Heart left ventricle (tissue), 16 donors: Measurements from ENCODE around the gene IL4R. TPM values are rescaled to one million over a fixed set of nuclear protein-coding genes. Genes with fewer than 3 reads are reported as not detected.

Source experiments
- ATAC-seq, 4 donors: fragments of 200-7000 bp; cut with Tn5 transposase; one replicate each; pipeline ENCODE4 v1.9.1; 2020 to 2022; ENCODE audit warnings: moderate library complexity in 4 of 4, mild to moderate bottlenecking in 3 of 4, moderate number of reproducible peaks in 1 of 4
- DNase-seq, 5 donors: peaks; one replicate each; pipeline ENCODE4 v3.0.0-alpha.2; 2020
- H3K27ac ChIP-seq, 12 donors: fragments of 200-600 bp; sonication (generic) in 4 of 12; one replicate each; pipeline versions ENCODE4 v1.5.0 to v1.8.0; 2016 to 2022; ENCODE audit warnings: mild to moderate bottlenecking in 2 of 12
- H3K27me3 ChIP-seq, 9 donors: fragments of 200-600 bp; sonication (generic) in 2 of 9; one replicate each; pipeline versions ENCODE4 v1.5.1 to v1.8.0; 2016 to 2022; ENCODE audit warnings: mild to moderate bottlenecking in 3 of 9
- H3K36me3 ChIP-seq, 9 donors: fragments of 200-600 bp; sonication (generic) in 2 of 9; one replicate each; pipeline versions ENCODE4 v1.5.0 to v1.8.0; 2018 to 2022; ENCODE audit warnings: mild to moderate bottlenecking in 2 of 9
- H3K4me1 ChIP-seq, 12 donors: fragments of 200-600 bp; sonication (generic) in 4 of 12; one replicate each; pipeline versions ENCODE4 v1.5.0 to v1.8.0; 2016 to 2022; ENCODE audit warnings: mild to moderate bottlenecking in 3 of 12
- H3K4me3 ChIP-seq, 12 donors: fragments of 200-600 bp; sonication (generic) in 4 of 12; one replicate each; pipeline versions ENCODE4 v1.5.0 to v1.8.0; 2017 to 2022; ENCODE audit warnings: mild to moderate bottlenecking in 9 of 12, moderate library complexity in 4 of 12
- H3K9me3 ChIP-seq, 12 donors: fragments of 200-600 bp; sonication (generic) in 4 of 12; one replicate each; pipeline versions ENCODE4 v1.5.0 to v1.8.0; 2016 to 2022; ENCODE audit warnings: mild to moderate bottlenecking in 1 of 12
- POLR2A ChIP-seq, 2 donors: fragments of 450-650 bp; IDR thresholded peaks; one replicate each; pipeline ENCODE4 v1.6.1; 2017; ENCODE audit warnings: antibody characterized with exemption in 2 of 2, mild to moderate bottlenecking in 2 of 2, moderate library complexity in 2 of 2
- WGBS, 4 donors: extraction: QIAGEN DNeasy Blood & Tissue Kit in 2 of 4; methylation state at CpG; one replicate each; pipeline versions ENCODE4 v1.1.5 to v1.1.7; 2013 to 2018; 5-methylcytosine and 5-hydroxymethylcytosine counted together
- intact Hi-C, 10 donors: fragments of 100-400 bp; cut with DNase I; formaldehyde crosslinking; loops; one replicate each; pipeline versions ENCODE4 v1.11.1 to v1.14.2; 2022
- polyA plus RNA-seq, 2 donors: library from polyadenylated mRNA; stranded (reverse); fragments of 200-250 nt; gene quantifications; one replicate each; pipeline ENCODE4 v1.2.3, GENCODE V29; 2013
- total RNA-seq, 9 donors: library from RNA; depleted of rRNA in 2 of 9; stranded (reverse); fragments of >200 nt in 2 of 9; fragmentation: NEBNext Ultra II Directional in 3 of 9; extraction: Animal tissue kit (Norgen Biotek cat#: 25700) in 3 of 9; gene quantifications; one replicate each; pipeline versions ENCODE4 v1.1.0 to v1.2.4, GENCODE V29; 2016 to 2023
- TF ChIP-seq, protein P1 (sequence below), 12 donors: fragments of 200-600 bp; sonication (generic) in 4 of 12; IDR thresholded peaks; one replicate each; pipeline versions ENCODE4 v1.5.0 to v1.8.0; 2018 to 2022; ENCODE audit warnings: antibody characterized with exemption in 12 of 12, mild to moderate bottlenecking in 5 of 12
- donor health status: ischemic (EF 13 %, LVEDD 7.1; RV severe dilation, severe dysfunction).
- donor health status: healthy with polysubstance abuse.
- donor health status: DM: no; HTN: yes; CAD: no.
- donor health status: DM: no; HTN: no; CAD: no.
- donor health status: ischemic (EF 25% LVEDD 6.9; RV normal size, moderate dysfunction).
- donor health status: ischemic (EF 25% LVEDD 5.7; RV mildly dilated, moderate dysfunction).
- donor health status: healthy.
- donor health status: DM: yes; HTN: yes; CAD: no.
- donor health status: ischemic (EF 35%, LVEDD 5.7; RV mildly dilated, moderate dysfunction).
- donor health status: nonischemic (EF 11% LVEDD 7.7; RV severe dilation, severe dysfunction).
- donor health status: DM: yes; HTN: yes; CAD: no.
- donor health status: PGD.
- donor health status: ischemic (EF 29% LVEDD 5.4; RV normal size, mild dysfunction).
- donor health status: nonischemic (EF 23%, LVEDD 6.1; RV moderate dilation, normal function).

IL4R gene
- total and polyA plus RNA-seq, 11 donors = 5.8 to 47.4 (median 8.2) TPM

DNA sequence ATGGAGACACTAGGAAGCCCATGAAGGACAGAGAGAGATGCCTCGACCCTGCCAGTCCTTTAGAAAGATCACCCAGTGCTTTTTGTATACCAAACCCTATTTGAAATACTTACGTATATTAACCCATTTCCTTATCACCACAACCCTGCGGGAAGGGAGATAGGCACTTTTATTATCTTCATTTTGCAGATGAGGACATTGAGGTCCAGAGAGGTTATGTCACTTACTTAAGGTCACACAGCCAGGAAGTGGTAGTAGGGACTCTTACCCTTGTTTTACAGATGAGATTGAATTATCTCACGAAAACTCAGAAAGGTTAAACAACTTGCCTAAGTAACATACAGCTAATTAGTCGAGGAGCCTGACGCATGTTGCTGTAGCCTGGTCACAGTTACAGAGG, 38.2 kb downstream of the IL4R start:
- no peak overlapping the region for H3K27ac ChIP-seq
- DNase-seq (no peak), ATAC-seq (no peak)
- peaks cover 0 to 9% (median 0%) of the 10 kb centered on the region in 12 donors for H3K9me3 ChIP-seq
- TF ChIP-seq, protein P1, sequence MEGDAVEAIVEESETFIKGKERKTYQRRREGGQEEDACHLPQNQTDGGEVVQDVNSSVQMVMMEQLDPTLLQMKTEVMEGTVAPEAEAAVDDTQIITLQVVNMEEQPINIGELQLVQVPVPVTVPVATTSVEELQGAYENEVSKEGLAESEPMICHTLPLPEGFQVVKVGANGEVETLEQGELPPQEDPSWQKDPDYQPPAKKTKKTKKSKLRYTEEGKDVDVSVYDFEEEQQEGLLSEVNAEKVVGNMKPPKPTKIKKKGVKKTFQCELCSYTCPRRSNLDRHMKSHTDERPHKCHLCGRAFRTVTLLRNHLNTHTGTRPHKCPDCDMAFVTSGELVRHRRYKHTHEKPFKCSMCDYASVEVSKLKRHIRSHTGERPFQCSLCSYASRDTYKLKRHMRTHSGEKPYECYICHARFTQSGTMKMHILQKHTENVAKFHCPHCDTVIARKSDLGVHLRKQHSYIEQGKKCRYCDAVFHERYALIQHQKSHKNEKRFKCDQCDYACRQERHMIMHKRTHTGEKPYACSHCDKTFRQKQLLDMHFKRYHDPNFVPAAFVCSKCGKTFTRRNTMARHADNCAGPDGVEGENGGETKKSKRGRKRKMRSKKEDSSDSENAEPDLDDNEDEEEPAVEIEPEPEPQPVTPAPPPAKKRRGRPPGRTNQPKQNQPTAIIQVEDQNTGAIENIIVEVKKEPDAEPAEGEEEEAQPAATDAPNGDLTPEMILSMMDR (IDR thresholded peaks at IDR 0.05) = no peak
- TF ChIP-seq POLR2A (IDR thresholded peaks at IDR 0.05) = no peak
- peaks cover 0 to 11% (median 0%) of the 10 kb centered on the region in 12 donors for H3K4me1 ChIP-seq
- intact Hi-C loops = no loop called here
- 86 to 93% (median 90%) methylated on average over 6 of the region's 6 CpGs for WGBS, 4 donors
- no peaks in the 10 kb centered on the region for H3K27me3 ChIP-seq
- H3K4me3 ChIP-seq = no peak overlapping the region
- H3K36me3 ChIP-seq = peaks cover 0 to 100% (median 79%) of the 10 kb centered on the region in 9 donors

DNA sequence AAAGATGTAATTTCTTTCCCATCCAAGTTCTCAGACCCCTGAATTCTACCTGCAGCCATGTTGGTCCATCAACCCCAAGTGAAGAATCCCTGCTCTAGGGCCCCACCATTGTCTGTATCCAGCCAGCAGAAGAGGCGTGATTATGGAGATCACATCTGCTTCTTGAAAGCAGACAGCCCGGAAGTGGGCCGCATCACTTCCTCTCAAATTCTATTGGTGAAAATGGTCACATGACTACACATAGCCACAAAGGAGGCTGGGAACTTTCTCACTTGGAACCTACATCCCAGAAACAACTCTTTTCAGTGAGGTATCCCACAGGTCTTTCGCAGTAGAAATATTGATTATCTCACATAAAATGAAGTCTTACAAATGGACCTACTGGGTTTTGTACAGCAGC, 40.1 kb downstream of the IL4R start:
- no peak overlapping the region for H3K27ac ChIP-seq

DNA sequence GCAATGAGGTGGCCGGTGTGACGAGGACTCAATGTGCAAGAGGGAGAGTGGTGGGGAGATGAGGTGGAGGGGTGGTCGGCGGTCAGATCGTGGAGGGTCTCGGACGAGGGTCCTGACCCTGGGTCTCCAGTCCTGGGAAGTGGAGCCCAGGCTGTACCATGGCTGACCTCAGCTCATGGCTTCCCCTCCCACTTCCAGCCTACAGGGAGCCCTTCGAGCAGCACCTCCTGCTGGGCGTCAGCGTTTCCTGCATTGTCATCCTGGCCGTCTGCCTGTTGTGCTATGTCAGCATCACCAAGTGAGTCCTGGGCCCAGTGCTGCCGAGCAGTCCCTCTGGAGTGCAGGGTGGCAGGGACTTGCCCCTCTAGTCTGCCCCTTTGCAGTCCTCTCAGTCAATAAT, 41.8 kb downstream of the IL4R start:
- DNase-seq (peak in 4 of 5 donors; percentile 33 to 55 (median 50)), ATAC-seq (peak in 3 of 4 donors; percentile 59 to 65 (median 65))
- Histone ChIP-seq H3K9me3 (peaks cover 0 to 6% (median 0%) of the 10 kb centered on the region in 12 donors), H3K4me1 (no peaks in the 10 kb centered on the region), H3K27me3 (no peaks in the 10 kb centered on the region), H3K27ac (peak overlapping the region in 1 of 12 donors; percentile 14), H3K4me3 (no peak overlapping the region), H3K36me3 (peaks cover 0 to 98% (median 70%) of the 10 kb centered on the region in 9 donors)
- TF ChIP-seq, protein P1 (IDR thresholded peaks at IDR 0.05) = peak; percentile 11 to 44 (median 30)
- no peak for TF ChIP-seq POLR2A (IDR thresholded peaks at IDR 0.05)
- intact Hi-C loops = loop anchor here in 1 of 10 donors (5.0 kb wide), 1 partner anchor 33 kb away; no protein-coding TSS in a partner anchor
- WGBS, 4 donors = 71 to 76% (median 73%) methylated on average over 12 of the region's 12 CpGs

More for the DNA sequence above, 40.1 kb downstream of the IL4R start:
- DNase-seq (no peak), ATAC-seq (no peak)
- WGBS, 4 donors = 84 to 93% (median 88%) methylated on average over 4 of the region's 4 CpGs
- no peaks in the 10 kb centered on the region for H3K27me3 ChIP-seq
- H3K9me3 ChIP-seq = peaks cover 0 to 9% (median 0%) of the 10 kb centered on the region in 12 donors
- intact Hi-C loops = no loop called here
- no peak overlapping the region for H3K4me3 ChIP-seq
- TF ChIP-seq, protein P1 (IDR thresholded peaks at IDR 0.05) = no peak
- TF ChIP-seq POLR2A (IDR thresholded peaks at IDR 0.05) = no peak
- no peaks in the 10 kb centered on the region for H3K4me1 ChIP-seq
- peaks cover 0 to 100% (median 74%) of the 10 kb centered on the region in 9 donors for H3K36me3 ChIP-seq

DNA sequence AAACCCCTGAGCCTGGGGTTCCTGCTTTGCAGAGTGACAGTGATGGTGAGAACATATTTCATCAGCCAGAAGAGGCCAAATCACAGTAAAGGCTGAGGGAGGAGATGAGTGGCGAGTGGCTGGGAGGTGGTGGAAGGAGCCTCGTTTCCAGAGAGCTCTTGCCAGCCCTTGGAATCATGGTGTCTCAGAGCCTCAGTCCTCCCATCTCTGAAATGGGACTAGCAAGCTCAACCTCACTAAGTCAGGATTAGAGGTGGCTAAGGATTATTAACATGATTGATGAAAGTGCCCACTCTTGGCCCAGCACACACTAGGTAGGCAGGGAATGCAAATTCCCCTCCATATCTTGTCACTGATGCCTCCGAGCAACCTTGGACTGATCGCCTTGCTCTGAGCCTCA, 43.0 kb downstream of the IL4R start:
- Histone ChIP-seq H3K4me3 (no peak overlapping the region), H3K4me1 (no peaks in the 10 kb centered on the region), H3K9me3 (peaks cover 0 to 3% (median 0%) of the 10 kb centered on the region in 12 donors), H3K27me3 (no peaks in the 10 kb centered on the region), H3K27ac (peak overlapping the region in 1 of 12 donors; percentile 14), H3K36me3 (peaks cover 0 to 98% (median 66%) of the 10 kb centered on the region in 9 donors)
- intact Hi-C loops = loop anchor here in 1 of 10 donors (5.0 kb wide), 1 partner anchor 34 kb away; no protein-coding TSS in a partner anchor
- DNase-seq = no peak
- 83 to 91% (median 87%) methylated on average over 4 of the region's 4 CpGs for WGBS, 4 donors
- TF ChIP-seq POLR2A (IDR thresholded peaks at IDR 0.05) = no peak
- TF ChIP-seq, protein P1 (IDR thresholded peaks at IDR 0.05) = no peak
- ATAC-seq = no peak
